Fibroblast of lung (primary cell): Measurements from ENCODE around the gene TP63. TPM values are rescaled to one million over a fixed set of nuclear protein-coding genes. Genes with fewer than 3 reads are reported as not detected.

Source experiments
- DNase-seq, 2 donors: peaks; one replicate each; pipeline versions ENCODE4 v3.0.0 to v3.0.0-alpha.2; 2010; ENCODE audit warnings: low read depth in 2 of 2
- H2AFZ ChIP-seq: 2 replicates; pipeline ENCODE4 v1.5.1; 2012; ENCODE audit warnings: low read length, control low read depth, inconsistent platforms
- H3K27ac ChIP-seq: 2 replicates; pipeline ENCODE4 v1.5.1; 2011; ENCODE audit warnings: low read length, control low read depth; ENCODE audit not compliant: insufficient read depth
- H3K27me3 ChIP-seq: 2 replicates; pipeline ENCODE4 v1.5.1; 2011; ENCODE audit warnings: mild to moderate bottlenecking, low read length; ENCODE audit not compliant: control insufficient read depth, insufficient read depth
- H3K36me3 ChIP-seq: 2 replicates; pipeline ENCODE4 v1.5.1; 2011; ENCODE audit warnings: low read length; ENCODE audit not compliant: control insufficient read depth, insufficient read depth
- H3K4me1 ChIP-seq: 2 replicates; pipeline ENCODE4 v1.5.1; 2011; ENCODE audit warnings: low read length; ENCODE audit not compliant: control insufficient read depth, insufficient read depth; ENCODE audit errors: extremely low read depth
- H3K4me2 ChIP-seq: 2 replicates; pipeline ENCODE4 v1.5.1; 2011; ENCODE audit warnings: low read length, control low read depth; ENCODE audit not compliant: insufficient read depth; ENCODE audit errors: extremely low read depth
- H3K4me3 ChIP-seq, 4 experiments: fragments of 200-600 bp in 1 of 4; sonication (generic) in 1 of 4; replicated peaks in 1 of 4; 2 replicates each; pipeline ENCODE4 v1.5.1; 2011 to 2016; ENCODE audit warnings: low read length in 4 of 4, low read depth in 3 of 4, mild to moderate bottlenecking in 3 of 4, control low read depth in 2 of 4, inconsistent platforms in 1 of 4, mixed read lengths in 1 of 4; ENCODE audit not compliant: insufficient read depth in 1 of 4; ENCODE audit errors: control extremely low read depth in 1 of 4
- H3K79me2 ChIP-seq: 2 replicates; pipeline ENCODE4 v1.5.1; 2012; ENCODE audit warnings: mild to moderate bottlenecking, low read length, inconsistent platforms; ENCODE audit not compliant: control insufficient read depth, insufficient read depth
- H3K9ac ChIP-seq: 2 replicates; pipeline ENCODE4 v1.5.1; 2011; ENCODE audit warnings: mild to moderate bottlenecking, low read length, control low read depth; ENCODE audit not compliant: insufficient read depth
- H3K9me3 ChIP-seq: 2 replicates; pipeline ENCODE4 v1.5.1; 2012; ENCODE audit warnings: low read depth, low read length; ENCODE audit not compliant: control insufficient read depth, insufficient read depth
- H4K20me1 ChIP-seq: 2 replicates; pipeline ENCODE4 v1.5.1; 2011; ENCODE audit warnings: low read length; ENCODE audit not compliant: control insufficient read depth, insufficient read depth; ENCODE audit errors: extremely low read depth
- CTCF ChIP-seq, 2 donors: IDR thresholded peaks in 1 of 2; conservative IDR thresholded peaks in 1 of 2; 1 replicate in 1 of 2; 2 replicates in 1 of 2; pipeline ENCODE4 v1.5.1; 2011 to 2012; ENCODE audit warnings: low read length in 2 of 2, control low read depth in 1 of 2, inconsistent platforms in 1 of 2, low read depth in 1 of 2, mild to moderate bottlenecking in 1 of 2
- EZH2 ChIP-seq: IDR thresholded peaks from 2 replicates; pipeline ENCODE4 v1.5.1; 2012; ENCODE audit warnings: low read length, control low read depth, mild to moderate bottlenecking; ENCODE audit errors: missing control alignments
- polyA plus RNA-seq, 2 donors: library from polyadenylated mRNA; depleted of rRNA in 1 of 2; stranded (reverse) in 1 of 2; unstranded in 1 of 2; fragments of >200 nt; gene quantifications; 2 replicates each; pipeline ENCODE4 v1.2.1, GENCODE V29; 2011 to 2012; ENCODE audit warnings: missing spikeins in 1 of 2
- total RNA-seq: library from RNA; depleted of rRNA; stranded (reverse); fragments of >200 nt; gene quantifications from 2 replicates; pipeline ENCODE4 v1.2.1, GENCODE V29; 2014

Gene TP63
- total and polyA plus RNA-seq, 2 donors (not counting 1 experiment from before 2014, with no cell fraction given) = 0.06 TPM; not detected in 1

DNA sequence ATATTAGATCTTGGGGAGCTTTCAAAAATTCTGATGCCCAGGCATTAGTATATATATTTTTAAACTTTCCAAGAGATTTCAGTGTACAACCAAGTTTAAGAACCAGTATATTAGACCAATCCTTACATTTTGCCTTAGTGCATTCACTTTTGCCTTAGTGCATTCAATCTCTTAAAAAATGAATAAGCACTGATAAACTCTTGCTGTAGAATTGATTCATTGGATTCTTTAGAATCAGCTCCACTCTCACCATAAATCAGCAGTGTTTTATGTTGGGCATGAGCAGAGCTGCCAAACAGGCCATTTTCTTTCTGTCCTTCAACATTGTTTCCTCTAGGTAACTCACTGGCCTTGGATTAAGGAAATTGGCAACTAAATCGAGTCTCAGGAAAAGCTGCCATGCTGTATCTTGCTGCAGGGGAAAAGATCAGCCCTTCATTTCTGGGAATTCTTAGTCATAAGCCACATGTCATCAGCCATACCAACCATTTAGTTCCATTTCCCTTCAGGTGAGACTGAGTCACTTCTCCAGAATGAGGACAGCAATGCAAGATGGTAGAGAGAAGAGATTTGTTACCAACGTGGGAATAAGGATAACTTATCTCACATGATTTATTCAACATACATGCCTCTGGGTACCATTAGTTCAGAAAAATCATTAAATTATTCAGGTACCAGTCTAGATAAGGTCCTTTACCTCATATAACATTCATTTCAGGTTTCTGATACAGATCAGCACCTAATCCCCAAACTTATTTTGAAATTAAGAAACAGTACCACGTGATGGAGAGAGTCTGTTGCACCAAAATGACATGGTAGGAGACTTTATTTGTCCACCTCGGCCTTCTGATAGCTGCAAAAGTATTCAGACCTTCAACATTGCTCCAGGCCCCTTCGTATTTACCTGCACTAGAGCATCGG, 297.0 kb downstream of the TP63 start:
- no peak for TF ChIP-seq EZH2
- no peak for TF ChIP-seq CTCF (conservative IDR thresholded peaks at IDR 0.05 in 1 of 2, IDR thresholded peaks at IDR 0.05 in 1 of 2; ENCODE audit: low read depth in 1 of 2, low read length in 2 of 2)
- no peak overlapping the region for H3K4me3 ChIP-seq
- H3K27me3 ChIP-seq = no peaks in the 10 kb centered on the region
- no peaks in the 10 kb centered on the region for H3K4me1 ChIP-seq
- H3K9ac ChIP-seq = no peak overlapping the region
- no peaks in the 10 kb centered on the region for H3K9me3 ChIP-seq
- H3K36me3 ChIP-seq = no peaks in the 10 kb centered on the region
- H3K27ac ChIP-seq = no peak overlapping the region
- no peaks in the 10 kb centered on the region for H4K20me1 ChIP-seq
- H3K4me2 ChIP-seq = no peak overlapping the region
- DNase-seq = peak in 1 of 2 donors; percentile 55
- H3K79me2 ChIP-seq = no peaks in the 10 kb centered on the region
- H2AFZ ChIP-seq = no peak overlapping the region

DNA sequence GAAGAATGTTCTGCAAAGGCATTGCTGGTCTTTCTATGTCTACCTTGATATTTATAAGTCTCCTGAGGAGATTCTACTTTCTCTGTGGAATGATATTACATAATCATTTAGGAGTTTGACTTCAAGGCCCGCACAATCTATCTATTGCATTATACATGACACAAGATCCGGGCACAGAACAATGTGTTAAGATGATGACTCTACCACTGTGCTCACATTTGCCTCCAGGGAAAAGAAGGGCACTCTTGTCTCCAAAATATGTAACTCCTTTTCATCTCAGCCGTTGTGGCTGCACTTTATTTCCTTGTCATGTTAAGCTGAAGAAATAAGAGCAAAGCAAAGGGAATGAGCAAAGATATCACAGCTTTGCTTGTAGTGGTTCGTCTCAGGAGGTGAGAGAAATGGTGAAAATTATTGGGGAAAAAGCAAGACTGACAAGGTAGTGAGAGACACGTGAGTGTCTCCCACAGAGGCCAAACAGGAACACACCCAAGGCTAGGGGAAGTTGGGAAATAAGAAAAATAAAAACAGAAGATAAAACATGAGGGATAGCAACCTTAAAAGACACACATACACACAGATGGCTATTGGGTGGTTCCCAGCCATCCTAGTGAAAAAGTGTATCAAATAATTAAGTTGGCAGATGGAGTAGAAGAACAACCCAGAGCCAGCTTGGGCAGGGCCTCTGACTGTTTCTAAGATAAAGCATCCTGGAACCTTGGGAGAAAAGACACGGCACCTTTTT, 305.2 kb downstream of the TP63 start:
- no peaks in the 10 kb centered on the region for H4K20me1 ChIP-seq
- no peaks in the 10 kb centered on the region for H3K36me3 ChIP-seq
- H2AFZ ChIP-seq = no peak overlapping the region
- H3K9ac ChIP-seq = no peak overlapping the region
- no peaks in the 10 kb centered on the region for H3K79me2 ChIP-seq
- no peaks in the 10 kb centered on the region for H3K9me3 ChIP-seq
- no peak overlapping the region for H3K27ac ChIP-seq
- H3K4me1 ChIP-seq = no peaks in the 10 kb centered on the region
- no peak overlapping the region for H3K4me2 ChIP-seq
- H3K4me3 ChIP-seq = no peak overlapping the region
- TF ChIP-seq EZH2 = no peak
- no peak for TF ChIP-seq CTCF (conservative IDR thresholded peaks at IDR 0.05 in 1 of 2, IDR thresholded peaks at IDR 0.05 in 1 of 2; ENCODE audit: low read depth in 1 of 2, low read length in 2 of 2)
- no peak for DNase-seq
- no peaks in the 10 kb centered on the region for H3K27me3 ChIP-seq
